Bronchial epithelial cell (primary cell): ENCODE data around the gene JAKMIP1. TPM values are rescaled to one million over a fixed set of nuclear protein-coding genes. Genes with fewer than 3 reads are reported as not detected.

Source experiments
- DNase-seq: peaks from one replicate; pipeline ENCODE4 v3.0.0-alpha.2; 2010; ENCODE audit warnings: low read depth
- FAIRE-seq: peaks from 2 replicates; lab custom pipeline; 2011; peaks lifted over from hg19 to GRCh38; lab: Jason Lieb, UNC
- H3K27me3 ChIP-seq: 2 replicates; pipeline ENCODE4 v1.5.1; 2011; ENCODE audit warnings: low read length; ENCODE audit not compliant: control insufficient read depth, insufficient read depth
- H3K36me3 ChIP-seq: 2 replicates; pipeline ENCODE4 v1.5.1; 2011; ENCODE audit warnings: low read length; ENCODE audit not compliant: control insufficient read depth, insufficient read depth
- H3K4me3 ChIP-seq: 2 replicates; pipeline ENCODE4 v1.5.1; 2011; ENCODE audit warnings: mild to moderate bottlenecking, low read depth, low read length, control low read depth
- CTCF ChIP-seq: IDR thresholded peaks from 2 replicates; pipeline ENCODE4 v1.5.1; 2011; ENCODE audit warnings: mild to moderate bottlenecking, moderate library complexity, low read length, control low read depth, inconsistent platforms; ENCODE audit not compliant: insufficient read depth, severe bottlenecking
- total RNA-seq: library from RNA; depleted of rRNA; stranded (reverse); fragments of >200 nt; gene quantifications from 2 replicates; pipeline ENCODE4 v1.2.1, GENCODE V29; 2014

The JAKMIP1 gene
- total RNA-seq, 1 donor from 2014 or later, result not detected

- FAIRE-seq (no peak), DNase-seq (no peak)
- H3K27me3 ChIP-seq, result no peaks in the 10 kb centered on the region
Observed at GRCh38 chr4:6134612-6135220, 65.6 kb downstream of the JAKMIP1 start.

GRCh38 chr4:6132716-6133115, 67.6 kb downstream of the JAKMIP1 start:
- no peak for TF ChIP-seq CTCF
- H3K27me3 ChIP-seq, result no peaks in the 10 kb centered on the region
- no peak overlapping the region for H3K4me3 ChIP-seq
- no peak for FAIRE-seq
- no peaks in the 10 kb centered on the region for H3K36me3 ChIP-seq
- no peak for DNase-seq

More at GRCh38 chr4:6134612-6135220, 65.6 kb downstream of the JAKMIP1 start:
- Histone ChIP-seq H3K4me3 (no peak overlapping the region), H3K36me3 (no peaks in the 10 kb centered on the region)
- no peak for TF ChIP-seq CTCF

- H3K27me3 ChIP-seq, result no peaks in the 10 kb centered on the region
- H3K36me3 ChIP-seq, result no peaks in the 10 kb centered on the region
- FAIRE-seq (no peak), DNase-seq (no peak)
- H3K4me3 ChIP-seq, result no peak overlapping the region
- TF ChIP-seq CTCF, result no peak
Observed at GRCh38 chr4:6128221-6128850, 72.0 kb downstream of the JAKMIP1 start.

- no peaks in the 10 kb centered on the region for H3K36me3 ChIP-seq
- FAIRE-seq (no peak), DNase-seq (no peak)
- H3K27me3 ChIP-seq, result no peaks in the 10 kb centered on the region
- no peak for TF ChIP-seq CTCF
- H3K4me3 ChIP-seq, result no peak overlapping the region
Observed at GRCh38 chr4:6126971-6127745, 73.2 kb downstream of the JAKMIP1 start.

- no peak for FAIRE-seq
- DNase-seq, result no peak
Observed at GRCh38 chr4:6125103-6125651, 75.2 kb downstream of the JAKMIP1 start.

More at GRCh38 chr4:6125103-6125651, 75.2 kb downstream of the JAKMIP1 start:
- Histone ChIP-seq H3K4me3 (no peak overlapping the region), H3K27me3 (no peaks in the 10 kb centered on the region), H3K36me3 (no peaks in the 10 kb centered on the region)
- no peak for TF ChIP-seq CTCF
